ENCODE measurements around the gene TIFAB. TPM values are rescaled to one million over a fixed set of nuclear protein-coding genes. Genes with fewer than 3 reads are reported as not detected.
A peak's percentile ranks its signal among the peaks of the same experiment; 100 is the strongest.

TIFAB gene
- total and polyA plus RNA-seq, 8 donors, result 0.08 TPM; not detected in 7

DNA sequence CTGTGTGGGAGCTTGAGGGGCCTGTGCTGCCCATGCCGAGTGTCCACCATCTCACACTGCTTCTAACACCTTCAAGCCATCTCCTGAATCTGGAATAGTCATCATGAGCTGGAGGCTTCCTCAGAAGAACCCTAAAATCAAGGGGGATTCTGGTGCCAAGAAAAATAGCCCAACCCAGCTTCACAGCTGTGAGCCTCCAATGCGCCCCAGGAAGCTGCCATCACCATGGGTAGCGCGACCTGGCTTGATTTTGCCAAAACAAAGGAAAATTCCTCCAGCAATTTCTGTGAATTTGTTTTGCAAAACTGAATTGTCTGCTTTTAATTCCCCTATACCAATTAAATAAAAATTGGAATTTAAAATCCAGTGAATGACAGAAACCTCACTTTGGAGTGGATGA lies 6.2 kb upstream of the TIFAB start:
- Histone ChIP-seq H3K36me3 (no peaks in the 10 kb centered on the region), H3K27me3 (peaks cover 0 to 13% (median 0%) of the 10 kb centered on the region in 3 donors), H3K9me3 (no peaks in the 10 kb centered on the region), H3K27ac (peak overlapping the region in 3 of 5 donors; percentile 13 to 42 (median 35)), H3K4me3 (no peak overlapping the region), H3K4me1 (peaks cover 8 to 20% (median 17%) of the 10 kb centered on the region in 4 donors)
- TF ChIP-seq, protein P1, sequence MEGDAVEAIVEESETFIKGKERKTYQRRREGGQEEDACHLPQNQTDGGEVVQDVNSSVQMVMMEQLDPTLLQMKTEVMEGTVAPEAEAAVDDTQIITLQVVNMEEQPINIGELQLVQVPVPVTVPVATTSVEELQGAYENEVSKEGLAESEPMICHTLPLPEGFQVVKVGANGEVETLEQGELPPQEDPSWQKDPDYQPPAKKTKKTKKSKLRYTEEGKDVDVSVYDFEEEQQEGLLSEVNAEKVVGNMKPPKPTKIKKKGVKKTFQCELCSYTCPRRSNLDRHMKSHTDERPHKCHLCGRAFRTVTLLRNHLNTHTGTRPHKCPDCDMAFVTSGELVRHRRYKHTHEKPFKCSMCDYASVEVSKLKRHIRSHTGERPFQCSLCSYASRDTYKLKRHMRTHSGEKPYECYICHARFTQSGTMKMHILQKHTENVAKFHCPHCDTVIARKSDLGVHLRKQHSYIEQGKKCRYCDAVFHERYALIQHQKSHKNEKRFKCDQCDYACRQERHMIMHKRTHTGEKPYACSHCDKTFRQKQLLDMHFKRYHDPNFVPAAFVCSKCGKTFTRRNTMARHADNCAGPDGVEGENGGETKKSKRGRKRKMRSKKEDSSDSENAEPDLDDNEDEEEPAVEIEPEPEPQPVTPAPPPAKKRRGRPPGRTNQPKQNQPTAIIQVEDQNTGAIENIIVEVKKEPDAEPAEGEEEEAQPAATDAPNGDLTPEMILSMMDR (IDR thresholded peaks at IDR 0.05), result no peak
- DNase-seq, result no peak
- WGBS, 5 donors, result 92 to 97% (median 95%) methylated on average over 4 of the region's 4 CpGs
- intact Hi-C loops (cut with DNase I; ENCODE audit: low total_unique reads), result no loop called here

DNA sequence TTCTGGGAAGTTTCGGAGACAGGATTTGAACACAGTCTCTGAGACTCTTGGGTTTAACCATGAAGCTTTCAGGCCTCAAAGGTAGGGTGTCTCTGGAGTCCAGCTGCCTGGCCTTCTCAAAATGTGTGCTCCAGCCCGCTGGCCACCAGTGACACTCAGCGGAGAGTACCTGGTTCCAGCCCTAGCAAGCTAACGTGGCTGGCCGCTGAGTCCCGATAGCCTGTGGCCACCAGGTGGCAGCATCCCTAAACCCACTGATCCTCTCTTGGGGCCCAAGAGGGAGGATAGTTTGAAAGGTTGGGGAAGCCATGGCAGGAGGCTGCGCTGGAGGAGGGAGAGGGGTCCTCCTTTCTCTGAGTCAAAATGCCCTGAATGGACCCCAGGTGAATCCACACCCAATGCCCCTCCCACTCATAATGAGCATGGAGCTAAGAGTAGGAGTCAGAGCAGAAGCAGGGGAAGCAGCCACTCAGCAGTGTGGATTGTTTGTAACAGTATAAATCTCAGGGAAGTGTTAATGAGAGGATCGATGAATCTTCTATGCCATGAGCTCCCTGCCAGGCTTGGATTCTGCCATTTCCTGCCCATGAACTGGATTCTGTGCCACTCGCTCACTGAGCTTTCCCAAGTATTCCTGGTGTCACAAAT lies 5.4 kb upstream of the TIFAB start:
- Histone ChIP-seq H3K27me3 (peaks cover 0 to 14% (median 0%) of the 10 kb centered on the region in 3 donors), H3K27ac (no peak overlapping the region), H3K9me3 (no peaks in the 10 kb centered on the region), H3K36me3 (no peaks in the 10 kb centered on the region), H3K4me1 (peaks cover 8 to 20% (median 17%) of the 10 kb centered on the region in 4 donors), H3K4me3 (no peak overlapping the region)
- 45 to 64% (median 59%) methylated on average over 7 to 9 of the region's 9 CpGs for WGBS, 5 donors
- DNase-seq, result peak; percentile 60 to 81
- intact Hi-C loops (cut with DNase I; ENCODE audit: low total_unique reads), result no loop called here
- TF ChIP-seq EP300 (IDR thresholded peaks at IDR 0.05), result no peak
- TF ChIP-seq, protein P1 (IDR thresholded peaks at IDR 0.05), result peak in 5 of 7 experiments; percentile 30 to 64 (median 39)

DNA sequence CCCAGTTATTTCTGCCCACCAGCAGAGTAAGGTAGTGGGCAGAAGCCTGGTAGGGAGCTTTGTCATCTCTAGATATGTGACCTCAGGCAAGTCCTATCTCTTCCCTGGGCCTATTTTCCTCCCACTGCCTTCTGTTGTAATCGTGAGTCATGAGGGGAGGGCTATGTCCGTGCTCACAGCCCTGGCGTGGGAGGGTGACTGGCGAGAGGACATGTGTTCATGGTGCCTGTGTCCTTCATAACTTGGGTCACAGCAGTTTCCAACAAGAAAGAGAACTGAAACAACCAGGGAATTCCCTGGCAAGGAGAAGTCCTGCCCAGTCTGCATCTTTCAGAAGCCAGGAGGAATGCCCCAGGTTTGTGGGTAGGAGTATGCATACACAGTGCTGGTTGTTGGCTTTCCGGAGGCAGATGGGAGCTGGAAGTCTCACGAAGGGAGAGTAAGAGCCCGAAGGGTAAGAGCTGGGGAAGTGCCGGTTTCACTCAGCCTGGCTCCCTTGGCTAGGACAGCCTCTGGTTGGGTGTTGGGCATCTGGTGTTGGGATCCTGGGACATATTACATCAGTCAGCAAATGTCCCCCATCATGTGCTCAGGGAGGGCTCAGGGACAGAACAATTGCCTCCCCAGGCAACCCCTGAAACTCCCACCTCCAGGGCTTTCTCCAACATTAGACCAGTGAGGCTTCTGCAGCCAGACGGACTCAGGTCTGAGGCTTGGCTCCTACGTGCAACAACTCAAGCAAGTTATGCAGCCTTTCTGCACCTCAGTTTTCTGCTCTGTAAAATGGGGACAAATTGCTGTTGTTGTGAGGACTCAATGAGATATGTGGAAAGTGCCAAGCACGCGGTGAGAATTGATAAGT lies 4.3 kb upstream of the TIFAB start:
- peak; percentile 44 to 49 for DNase-seq
- Histone ChIP-seq H3K4me1 (peaks cover 8 to 20% (median 17%) of the 10 kb centered on the region in 4 donors), H3K27me3 (peaks cover 0 to 24% (median 0%) of the 10 kb centered on the region in 3 donors), H3K27ac (no peak overlapping the region), H3K36me3 (no peaks in the 10 kb centered on the region), H3K4me3 (no peak overlapping the region), H3K9me3 (no peaks in the 10 kb centered on the region)
- 71 to 82% (median 77%) methylated on average over 12 of the region's 12 CpGs for WGBS, 5 donors
- intact Hi-C loops (cut with DNase I; ENCODE audit: low total_unique reads), result no loop called here
- TF ChIP-seq POLR2AphosphoS5 (IDR thresholded peaks at IDR 0.05) (peak in 1 of 3 donors; percentile 26), EP300 (IDR thresholded peaks at IDR 0.05) (no peak)

DNA sequence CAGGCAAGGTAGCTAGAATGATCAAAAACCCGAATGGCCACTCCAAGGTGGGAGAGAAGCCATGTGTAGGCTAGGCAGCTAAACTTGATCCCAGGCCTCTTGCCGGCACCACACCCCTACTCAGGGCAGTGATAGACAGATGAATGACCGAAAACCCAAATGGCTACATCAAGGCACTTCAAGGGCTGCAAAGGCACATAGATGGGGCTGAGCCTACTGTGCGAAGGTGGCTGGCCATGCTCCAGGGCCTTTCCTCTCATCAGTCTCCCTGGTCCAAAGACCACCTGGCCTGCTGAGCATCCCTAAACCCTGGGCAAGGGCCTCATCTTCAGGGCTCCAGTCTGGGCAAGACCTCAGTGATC lies 3.7 kb upstream of the TIFAB start:
- Histone ChIP-seq H3K36me3 (no peaks in the 10 kb centered on the region), H3K4me1 (peaks cover 8 to 20% (median 17%) of the 10 kb centered on the region in 4 donors), H3K9me3 (no peaks in the 10 kb centered on the region), H3K27me3 (peaks cover 0 to 27% (median 0%) of the 10 kb centered on the region in 3 donors), H3K4me3 (no peak overlapping the region), H3K27ac (no peak overlapping the region)
- TF ChIP-seq EP300 (IDR thresholded peaks at IDR 0.05) (no peak), POLR2A (IDR thresholded peaks at IDR 0.05) (no peak), POLR2AphosphoS5 (IDR thresholded peaks at IDR 0.05) (no peak)
- TF ChIP-seq, protein P1 (IDR thresholded peaks at IDR 0.05), result no peak
- WGBS, 5 donors, result 83 to 94% (median 90%) methylated on average over 2 to 4 of the region's 4 CpGs
- no peak for DNase-seq
- intact Hi-C loops (cut with DNase I; ENCODE audit: low total_unique reads), result no loop called here

Measured in stomach (tissue), 9 donors.